Erythroblast (primary cell): ENCODE data around the gene TBC1D16.

Source experiments
- GATA1 ChIP-seq: IDR thresholded peaks from 2 replicates; pipeline ENCODE4 v1.6.1; 2011; ENCODE audit warnings: low read depth, mild to moderate bottlenecking, control low read depth, low read length, moderate library complexity
- POLR2A ChIP-seq: IDR thresholded peaks from 2 replicates; pipeline ENCODE4 v1.6.1; 2011; ENCODE audit warnings: mild to moderate bottlenecking, low read length

GRCh38 chr17:79922798-79923197 lies 112.9 kb downstream of the TBC1D16 start:
- peak; percentile 0 for TF ChIP-seq POLR2A
- TF ChIP-seq GATA1 = no peak
